Epidermal melanocyte (primary cell): ENCODE data around the gene VPS4B.
A peak's percentile ranks its signal among the peaks of the same experiment; 100 is the strongest.
"Not testable (repeated sequence)": the region's sequence is repeated elsewhere in the genome, so short reads cannot be mapped to it uniquely, and the experiment has no call there.

Experiments
- DNase-seq: peaks from one replicate; pipeline ENCODE4 v3.0.0; 2011; ENCODE audit warnings: low spot score; ENCODE audit not compliant: insufficient read length

The VPS4B gene

DNA sequence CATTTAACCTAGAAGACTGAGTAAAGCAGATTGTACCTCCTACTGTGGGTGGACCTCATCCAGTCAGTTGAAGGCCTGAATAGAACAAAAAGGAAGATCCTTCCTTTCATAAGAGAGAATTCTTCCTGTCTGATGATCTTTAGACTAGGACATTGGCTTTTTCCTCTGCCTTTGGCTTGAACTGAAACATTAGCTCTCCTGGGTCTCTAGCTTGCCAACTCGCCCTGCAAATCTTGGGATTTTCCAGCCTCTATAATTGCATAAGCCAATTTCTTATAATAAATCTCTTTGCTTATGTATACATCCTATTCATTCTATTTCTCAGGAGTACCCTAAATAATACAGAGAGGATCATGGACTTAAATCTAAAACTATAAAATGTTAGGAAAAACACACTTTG lies 49.1 kb downstream of the VPS4B start:
- DNase-seq = no peak

DNA sequence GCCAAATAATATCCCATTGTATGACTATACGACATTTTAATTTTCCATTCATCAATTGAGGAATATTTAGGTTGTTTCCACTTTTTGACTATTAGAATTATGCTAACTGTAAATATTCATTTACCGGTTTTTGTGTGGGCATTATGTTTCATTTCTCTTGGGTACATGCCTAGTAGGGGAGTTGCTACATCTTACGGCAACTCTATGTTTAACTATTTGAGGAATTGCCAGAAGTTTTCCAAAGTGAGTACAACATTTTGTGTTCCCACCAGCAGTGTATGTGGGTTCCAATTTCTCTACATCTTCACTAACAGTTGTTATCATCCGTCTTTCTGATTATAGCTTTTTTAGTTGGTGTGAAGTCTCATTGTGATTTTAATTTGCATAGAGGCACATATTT lies 53.7 kb downstream of the VPS4B start:
- DNase-seq = no peak

DNA sequence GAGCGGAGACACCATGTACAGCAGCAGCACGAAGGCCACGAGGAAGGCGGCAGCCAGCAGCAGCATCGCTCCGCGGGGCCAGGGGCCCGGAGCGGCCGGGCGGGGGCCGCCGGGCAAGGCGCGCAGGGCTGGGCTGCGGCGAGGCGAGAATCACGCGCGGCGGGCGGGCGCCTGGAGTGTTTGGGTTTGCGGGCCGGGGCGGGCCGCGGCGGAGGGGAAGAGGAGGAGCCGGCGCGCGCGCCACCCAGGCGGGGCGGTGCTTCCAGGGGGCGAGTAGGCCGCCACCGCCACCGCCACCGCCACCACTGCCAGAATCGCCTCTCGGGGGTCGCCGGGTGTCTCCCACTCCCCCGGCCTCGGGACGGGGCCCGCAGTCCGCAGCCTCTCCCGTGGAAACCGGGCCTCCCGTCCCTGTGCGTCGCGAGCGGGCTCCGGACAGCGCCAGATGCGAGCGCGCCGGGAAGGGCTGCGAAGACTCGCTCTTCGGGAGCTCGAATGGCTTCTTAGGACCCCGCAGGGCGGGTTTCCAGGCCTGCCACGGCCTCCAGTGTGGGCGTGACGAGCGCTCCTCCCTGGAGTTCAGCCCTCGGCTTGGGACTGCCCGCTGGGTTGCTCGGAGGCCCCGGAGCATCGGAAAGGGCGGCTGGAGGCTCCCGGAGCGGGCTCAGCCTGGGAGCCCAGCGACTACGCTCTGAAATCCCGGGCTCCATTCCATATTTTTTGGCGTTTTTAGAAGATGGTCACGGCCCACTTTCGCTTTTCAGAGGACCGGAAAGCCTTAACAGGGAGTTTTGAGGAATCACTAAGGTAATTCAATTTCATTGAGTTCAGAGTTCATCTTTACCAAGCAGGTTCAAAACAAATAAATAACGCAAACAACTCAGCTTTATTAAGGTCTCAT lies 55.0 kb downstream of the VPS4B start, which contains the start of gene KDSR:
KDSR (minus strand) TSS at position 154 of the 901 bp plus-strand sequence; CDS start at position 66, 88 bp downstream.
- DNase-seq = peak; percentile 90

DNA sequence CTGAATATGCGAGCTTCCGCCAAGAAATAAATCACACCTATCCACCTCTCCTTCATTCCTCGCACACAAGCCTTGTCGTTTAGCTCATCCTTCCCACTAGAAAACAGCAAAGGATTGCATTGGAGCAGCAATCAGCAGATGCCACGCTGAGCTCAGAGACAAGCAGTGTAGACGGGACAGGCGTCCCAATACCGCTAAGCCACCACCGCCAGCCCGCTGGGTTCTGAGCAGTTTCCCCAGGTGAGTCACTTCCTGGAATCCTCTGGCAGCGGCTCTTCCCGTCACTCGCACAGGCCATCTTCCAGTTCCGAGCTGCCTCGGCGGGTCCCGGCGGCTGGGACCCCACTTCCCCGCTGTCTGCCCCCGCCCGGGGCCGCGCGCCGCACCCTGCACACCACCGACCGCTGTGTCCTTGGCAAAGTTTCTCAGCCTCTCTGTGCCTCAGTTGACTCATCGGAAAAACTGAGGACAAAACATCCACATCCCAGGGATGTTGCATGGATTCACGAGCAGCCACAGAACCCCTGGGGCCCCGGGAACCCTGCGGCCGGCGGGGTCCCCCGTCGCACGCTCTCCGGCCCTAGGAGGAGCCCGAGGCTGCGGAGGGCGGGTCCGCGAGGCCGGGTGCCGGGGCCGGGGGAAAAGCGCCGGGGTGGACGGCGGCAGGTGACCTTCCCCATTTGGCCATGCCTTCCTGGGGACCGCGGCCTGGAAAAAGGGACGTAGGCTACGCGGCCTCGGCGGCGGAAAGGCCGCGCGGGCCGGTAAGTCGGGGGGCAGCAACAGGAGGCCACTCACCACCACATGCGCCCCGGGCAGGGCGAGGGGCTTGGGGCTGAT lies 55.8 kb downstream of the VPS4B start:
- peak; percentile 19 for DNase-seq

DNA sequence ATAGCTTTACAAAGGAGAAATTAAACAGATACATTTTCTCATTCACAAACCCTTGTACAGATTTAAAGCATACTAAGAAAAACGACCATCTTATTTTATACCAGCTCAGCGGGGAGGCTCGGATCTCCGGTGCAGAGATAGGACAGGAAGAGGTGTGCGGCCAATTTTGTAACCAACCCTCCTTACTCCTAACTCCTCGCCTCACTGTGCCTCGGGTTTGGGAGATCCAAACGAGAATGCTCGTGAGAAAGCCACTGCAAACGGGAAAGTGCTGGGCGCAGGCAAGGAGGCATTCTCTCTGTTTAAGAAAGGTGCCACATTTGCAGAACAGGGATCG lies 56.4 kb downstream of the VPS4B start:
- no peak for DNase-seq

DNA sequence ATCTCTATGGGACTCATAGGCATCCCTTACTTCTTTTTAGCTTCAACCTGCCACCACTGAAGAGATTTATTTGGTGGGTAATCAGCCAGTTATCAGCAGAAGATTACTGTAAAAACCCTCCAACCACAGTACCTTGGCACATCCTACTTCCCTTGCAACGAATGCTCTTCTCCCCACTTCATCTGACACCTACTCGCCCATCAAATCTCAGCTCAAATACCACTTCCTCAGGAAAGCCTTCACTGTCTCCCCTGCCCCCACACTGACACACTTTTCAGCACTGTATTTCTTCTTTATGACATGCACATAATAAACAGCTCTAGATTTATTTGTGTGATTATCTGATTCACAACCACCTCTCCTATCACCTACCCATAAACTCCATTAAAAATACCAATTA lies 58.3 kb downstream of the VPS4B start:
- DNase-seq = no peak

DNA sequence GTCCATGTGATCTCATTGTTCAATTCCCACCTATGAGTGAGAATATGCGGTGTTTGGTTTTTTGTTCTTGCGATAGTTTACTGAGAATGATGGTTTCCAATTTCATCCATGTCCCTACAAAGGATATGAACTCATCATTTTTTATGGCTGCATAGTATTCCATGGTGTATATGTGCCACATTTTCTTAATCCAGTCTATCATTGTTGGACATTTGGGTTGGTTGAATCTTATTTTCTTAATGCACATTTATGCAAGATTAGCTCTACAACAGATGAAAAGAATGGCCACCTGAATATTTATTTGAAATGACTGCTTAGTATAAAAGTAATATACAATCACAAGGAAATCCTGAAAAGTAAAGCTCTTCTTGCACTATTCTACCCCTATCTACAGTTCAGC lies 58.9 kb downstream of the VPS4B start:
- not testable (repeated sequence) for DNase-seq

DNA sequence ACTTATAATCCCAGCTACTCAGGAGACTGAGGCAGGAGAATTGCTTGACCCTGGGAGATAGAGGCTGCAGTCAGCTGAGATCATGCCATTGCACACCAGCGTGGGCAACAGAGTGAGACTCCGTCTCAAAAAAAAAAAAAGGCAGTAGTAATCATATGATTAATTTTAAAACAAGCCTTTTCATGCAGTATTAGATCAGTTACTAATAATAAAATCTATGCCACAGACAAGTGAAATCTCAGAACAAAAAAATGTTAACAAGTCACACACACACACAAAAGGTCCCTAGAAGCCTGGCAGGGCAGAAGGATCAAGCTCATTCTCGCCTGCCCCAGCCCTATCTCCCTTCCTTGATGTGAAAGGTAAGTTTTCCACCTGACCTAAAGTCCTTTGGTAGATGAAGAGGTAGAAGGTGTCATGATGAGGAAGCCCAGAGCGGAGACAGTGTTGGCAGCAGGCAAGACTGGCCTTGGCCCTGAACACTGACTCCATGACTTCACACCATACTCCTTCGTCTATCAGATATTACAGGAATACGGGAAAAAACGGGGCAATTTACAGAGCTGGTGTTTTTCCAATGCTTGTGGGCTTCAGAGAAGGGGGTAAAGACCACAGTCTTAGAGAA lies 65.9 kb downstream of the VPS4B start:
- no peak for DNase-seq

DNA sequence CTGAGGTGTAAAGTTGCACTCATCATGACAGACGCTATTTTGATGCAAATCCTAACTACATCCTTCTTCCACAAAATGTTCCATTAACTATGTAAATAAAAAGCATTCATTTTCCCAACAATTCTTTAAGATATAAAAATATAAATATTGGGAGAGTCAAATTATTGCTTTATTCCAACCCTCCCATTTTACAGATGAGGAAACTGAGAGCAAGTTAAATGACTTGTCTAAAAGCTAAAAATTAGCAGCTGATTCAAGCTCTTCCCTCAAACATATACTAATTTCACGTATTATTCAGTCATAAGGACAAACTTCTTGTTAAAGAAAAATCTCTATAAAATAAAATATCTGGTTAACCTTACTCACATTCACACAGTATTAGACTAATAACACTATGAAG lies 72.0 kb downstream of the VPS4B start:
- DNase-seq = no peak

DNA sequence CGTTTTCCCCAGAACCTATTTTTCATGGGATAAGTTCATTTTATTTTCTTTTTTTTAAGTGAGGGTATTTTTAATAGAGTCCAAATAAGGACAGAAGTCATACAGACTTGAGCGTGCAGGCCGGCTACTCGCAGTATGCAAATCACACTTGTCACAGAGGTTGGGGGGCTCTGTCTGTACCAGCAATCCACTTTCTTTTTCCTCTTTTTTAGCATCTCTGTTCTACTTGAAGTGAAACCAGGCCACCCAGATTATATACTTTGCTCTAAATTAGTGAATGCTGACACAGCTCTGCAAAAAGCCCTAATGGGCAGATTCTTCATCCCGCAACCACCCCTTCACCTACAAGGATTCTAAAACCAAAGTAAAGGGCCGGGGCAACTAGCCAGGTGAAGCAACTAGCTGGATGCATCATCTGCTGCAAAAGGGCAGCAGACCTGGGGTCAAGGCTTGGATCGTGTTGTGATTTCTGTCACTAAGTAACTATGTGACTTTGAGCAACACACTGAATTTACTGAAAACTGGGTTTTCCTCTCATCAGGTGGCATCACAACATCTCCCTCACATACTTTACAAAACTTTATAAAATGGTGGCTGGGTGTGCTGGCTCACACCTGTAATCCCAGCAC lies 73.7 kb downstream of the VPS4B start:
- no peak for DNase-seq

DNA sequence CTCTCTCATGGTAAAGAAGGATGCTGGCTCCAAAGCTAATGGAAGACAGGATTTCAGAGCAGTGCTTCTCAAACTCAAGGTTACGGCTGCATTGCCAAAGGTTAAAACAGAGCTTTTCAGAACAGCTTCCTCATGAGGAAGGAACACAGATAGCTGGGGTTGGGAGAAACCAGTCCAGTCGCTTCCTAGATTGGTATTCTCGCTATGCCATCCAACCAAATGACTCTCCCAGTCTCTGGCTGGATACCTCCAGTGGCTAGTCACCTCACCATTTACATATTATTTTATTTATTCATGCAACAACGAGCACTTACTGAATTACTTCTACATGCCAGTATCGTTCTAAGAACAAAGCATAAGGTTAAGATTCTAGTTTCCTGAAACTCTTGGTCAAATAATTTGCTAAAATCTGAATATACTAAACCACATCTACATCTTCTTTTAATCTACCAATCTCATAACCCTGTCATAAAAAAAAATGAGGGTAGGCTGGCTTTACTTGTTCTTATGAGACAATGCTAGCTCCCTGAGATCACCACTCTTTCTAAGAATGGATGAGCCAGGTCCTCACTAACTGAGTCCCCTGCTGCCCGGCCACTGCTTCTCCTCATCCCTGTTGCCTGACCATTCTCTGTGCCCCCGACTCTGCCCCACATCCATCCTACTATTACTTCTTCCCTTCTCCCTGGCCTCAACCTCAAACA lies 75.6 kb downstream of the VPS4B start:
- DNase-seq = no peak

DNA sequence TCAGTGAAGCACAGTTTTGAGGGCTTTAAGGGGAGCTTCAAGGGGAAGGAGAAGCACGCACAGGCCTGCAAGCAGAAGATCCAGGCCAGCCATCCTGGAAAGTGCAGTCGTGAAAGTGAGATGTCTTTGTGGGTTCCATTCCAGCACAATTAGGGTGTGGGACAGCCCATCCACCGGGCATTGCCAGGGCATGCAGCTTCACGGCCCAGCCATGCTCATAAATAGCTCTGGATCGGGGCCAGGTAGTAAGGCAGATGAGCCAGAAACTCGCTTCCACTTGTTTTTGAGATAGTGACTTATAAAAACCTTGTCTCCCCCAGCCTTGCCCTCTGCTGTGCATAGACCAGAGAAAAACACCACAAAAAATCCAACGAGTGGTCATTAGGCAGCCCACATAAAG lies 76.2 kb downstream of the VPS4B start:
- no peak for DNase-seq

DNA sequence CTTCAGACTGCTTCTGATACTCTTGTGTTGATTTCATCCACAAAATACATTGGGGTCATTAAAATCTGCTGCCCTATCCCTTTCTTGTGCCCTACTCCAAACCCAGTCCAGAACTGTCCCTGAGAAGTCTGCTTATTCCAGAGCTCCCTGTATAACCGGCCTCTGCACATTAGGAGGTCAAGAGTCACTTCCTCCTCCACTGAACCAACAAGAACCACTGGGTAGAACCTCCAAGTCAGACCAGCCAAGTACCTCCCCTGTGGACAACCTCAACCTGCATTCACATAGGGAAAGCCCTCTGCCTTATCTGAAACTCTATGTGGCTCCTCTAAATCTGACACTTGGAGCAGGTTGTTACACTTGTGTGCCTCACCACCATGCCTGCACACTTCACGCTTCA lies 77.4 kb downstream of the VPS4B start:
- no peak for DNase-seq

DNA sequence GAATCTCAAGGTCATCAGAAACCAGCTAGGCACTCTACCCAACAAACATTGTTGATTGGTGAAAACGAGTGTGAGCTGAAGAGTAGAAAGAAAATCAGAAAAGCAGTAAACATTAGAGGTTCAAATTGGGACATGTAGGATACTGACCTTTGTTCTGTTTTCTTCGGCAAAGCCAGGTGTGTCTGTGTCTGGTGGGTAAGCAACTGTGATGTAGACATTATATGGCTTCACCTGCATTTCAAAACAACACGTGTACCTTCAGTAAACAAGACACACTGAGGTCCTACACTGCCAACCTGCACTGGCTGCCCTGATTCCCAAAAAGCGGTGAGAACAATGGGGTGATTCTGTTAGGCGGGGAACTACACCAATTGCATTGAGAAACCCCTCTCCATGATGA lies 78.0 kb downstream of the VPS4B start:
- no peak for DNase-seq

DNA sequence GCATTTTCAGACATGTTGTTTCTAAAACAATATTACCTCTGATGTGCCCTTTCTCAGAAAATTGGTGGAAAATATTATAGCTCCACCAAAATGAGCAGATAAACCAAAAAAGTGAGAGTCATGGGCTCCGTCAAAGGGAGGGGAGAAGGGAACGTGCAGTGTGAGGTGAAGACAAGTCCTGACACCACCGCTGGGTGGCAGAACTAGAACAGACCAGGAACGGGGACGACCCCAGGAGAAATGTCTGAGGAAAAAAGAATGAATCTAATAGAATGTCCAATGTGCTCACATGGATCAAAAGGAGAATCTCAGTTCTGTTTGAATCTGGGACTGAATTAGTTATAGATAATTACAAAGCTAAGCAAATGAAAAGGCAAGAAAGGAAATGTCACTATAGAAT lies 80.1 kb downstream of the VPS4B start:
- peak; percentile 36 for DNase-seq

DNA sequence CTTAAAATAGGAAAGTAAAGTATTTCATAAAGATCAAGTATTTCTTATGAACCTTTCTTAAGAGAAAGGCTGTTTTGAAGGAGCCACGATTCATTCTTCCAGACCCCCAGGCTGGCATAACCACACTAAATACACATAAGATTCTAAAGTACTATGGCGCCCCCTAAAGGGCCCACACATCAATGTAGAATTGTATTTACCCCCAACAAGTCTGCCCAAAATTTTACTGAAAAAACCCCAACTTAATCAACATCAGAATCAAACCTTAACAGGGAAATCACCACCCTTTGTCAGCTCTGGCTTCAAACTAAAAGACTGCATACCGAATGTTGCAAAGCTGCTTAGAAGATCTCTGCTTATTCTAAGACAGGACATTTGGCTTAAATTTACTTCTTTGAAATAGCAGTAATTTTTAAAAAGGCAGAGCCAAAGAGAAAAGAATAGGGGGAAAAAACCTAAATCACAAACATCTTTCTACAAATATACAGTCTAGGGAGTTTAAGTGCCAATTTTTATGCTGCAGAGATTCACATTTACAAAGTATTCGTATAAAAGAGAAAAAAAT lies 82.3 kb downstream of the VPS4B start:
- DNase-seq = no peak
